ENCODE data around the gene CDK2AP2.

DNA sequence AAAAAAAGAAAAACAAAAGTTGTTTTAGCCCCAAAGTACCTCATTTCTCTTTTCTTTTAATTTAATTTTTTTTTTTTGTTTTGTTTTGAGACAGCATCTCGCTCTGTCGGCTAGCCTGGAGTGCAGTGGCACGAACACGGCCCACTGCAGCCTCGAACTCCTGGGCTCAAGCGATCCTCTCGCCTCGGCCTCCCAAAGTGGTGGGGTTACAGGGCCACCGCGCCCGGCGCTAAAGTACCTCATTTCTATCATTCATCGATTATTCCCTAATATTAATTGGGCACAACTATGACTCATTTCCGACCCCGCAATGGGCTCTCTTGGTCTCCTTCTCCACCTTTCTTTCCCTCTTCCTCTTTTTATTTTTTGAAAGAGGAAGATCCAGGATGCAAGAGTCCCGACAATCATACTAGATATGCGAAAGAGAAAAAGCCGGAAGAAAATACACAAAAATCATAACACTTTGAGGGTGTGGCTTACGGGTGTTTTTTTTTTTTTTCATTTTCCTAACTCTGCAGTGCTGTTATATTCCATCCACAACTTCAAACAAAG is 25.6 kb downstream of the CDK2AP2 start:
- TF ChIP-seq, protein P1, sequence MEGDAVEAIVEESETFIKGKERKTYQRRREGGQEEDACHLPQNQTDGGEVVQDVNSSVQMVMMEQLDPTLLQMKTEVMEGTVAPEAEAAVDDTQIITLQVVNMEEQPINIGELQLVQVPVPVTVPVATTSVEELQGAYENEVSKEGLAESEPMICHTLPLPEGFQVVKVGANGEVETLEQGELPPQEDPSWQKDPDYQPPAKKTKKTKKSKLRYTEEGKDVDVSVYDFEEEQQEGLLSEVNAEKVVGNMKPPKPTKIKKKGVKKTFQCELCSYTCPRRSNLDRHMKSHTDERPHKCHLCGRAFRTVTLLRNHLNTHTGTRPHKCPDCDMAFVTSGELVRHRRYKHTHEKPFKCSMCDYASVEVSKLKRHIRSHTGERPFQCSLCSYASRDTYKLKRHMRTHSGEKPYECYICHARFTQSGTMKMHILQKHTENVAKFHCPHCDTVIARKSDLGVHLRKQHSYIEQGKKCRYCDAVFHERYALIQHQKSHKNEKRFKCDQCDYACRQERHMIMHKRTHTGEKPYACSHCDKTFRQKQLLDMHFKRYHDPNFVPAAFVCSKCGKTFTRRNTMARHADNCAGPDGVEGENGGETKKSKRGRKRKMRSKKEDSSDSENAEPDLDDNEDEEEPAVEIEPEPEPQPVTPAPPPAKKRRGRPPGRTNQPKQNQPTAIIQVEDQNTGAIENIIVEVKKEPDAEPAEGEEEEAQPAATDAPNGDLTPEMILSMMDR (IDR thresholded peaks at IDR 0.05), result no peak
- TF ChIP-seq POLR2A (IDR thresholded peaks at IDR 0.05) (no peak), EP300 (IDR thresholded peaks at IDR 0.05) (no peak)

Data from suprapubic skin (tissue), 3 donors.